Fibroblast of lung (primary cell): ENCODE results near the gene ELAVL1.

Experiments
- EZH2 ChIP-seq: IDR thresholded peaks from 2 replicates; pipeline ENCODE4 v1.5.1; 2012; ENCODE audit warnings: low read length, control low read depth, mild to moderate bottlenecking; ENCODE audit errors: missing control alignments
- TF ChIP-seq, protein P1 (sequence below), 2 donors: IDR thresholded peaks in 1 of 2; conservative IDR thresholded peaks in 1 of 2; 1 replicate in 1 of 2; 2 replicates in 1 of 2; pipeline ENCODE4 v1.5.1; 2011 to 2012; ENCODE audit warnings: low read length in 2 of 2, control low read depth in 1 of 2, inconsistent platforms in 1 of 2, low read depth in 1 of 2, mild to moderate bottlenecking in 1 of 2

DNA sequence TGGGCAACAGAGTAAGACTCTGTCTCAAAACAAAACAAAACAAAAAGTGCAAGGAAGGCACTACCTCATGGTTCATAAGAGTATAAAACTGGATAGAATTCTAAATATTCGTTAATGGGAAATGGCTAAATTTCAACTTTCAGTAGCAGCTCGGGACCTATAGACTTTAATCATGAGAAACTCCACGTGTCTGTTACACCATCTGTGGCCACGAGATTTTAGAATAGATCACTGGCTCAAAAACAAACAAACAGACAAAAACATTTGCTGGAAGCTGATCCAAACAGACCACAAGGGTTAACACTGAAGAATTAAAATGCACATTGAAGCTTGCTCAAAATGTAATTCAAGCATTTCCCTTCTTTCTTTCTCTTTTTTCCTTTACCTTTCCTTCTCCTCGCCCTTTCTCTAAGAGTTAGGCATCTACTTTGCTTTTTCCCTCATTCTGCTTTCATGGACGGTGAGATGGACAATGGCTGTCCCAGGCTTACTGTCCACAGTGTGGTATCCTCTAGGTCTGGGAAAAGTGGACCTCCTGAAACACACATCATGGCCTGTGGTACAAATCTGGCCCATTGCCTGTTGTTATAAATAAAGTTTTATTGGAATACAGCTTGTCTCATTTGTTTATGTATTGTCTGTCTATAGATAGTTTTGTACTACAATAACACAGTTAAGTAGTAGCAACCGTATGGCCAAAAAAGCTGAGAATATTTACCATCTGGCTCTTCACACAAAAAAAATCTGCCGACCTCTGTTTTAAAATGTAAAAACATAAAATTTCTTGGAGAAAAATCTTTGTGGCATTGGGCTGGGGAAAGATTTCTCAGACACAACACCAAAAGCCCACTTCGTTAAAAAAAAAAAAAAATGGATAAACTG lies 10.3 kb downstream of the ELAVL1 start:
- TF ChIP-seq, protein P1, sequence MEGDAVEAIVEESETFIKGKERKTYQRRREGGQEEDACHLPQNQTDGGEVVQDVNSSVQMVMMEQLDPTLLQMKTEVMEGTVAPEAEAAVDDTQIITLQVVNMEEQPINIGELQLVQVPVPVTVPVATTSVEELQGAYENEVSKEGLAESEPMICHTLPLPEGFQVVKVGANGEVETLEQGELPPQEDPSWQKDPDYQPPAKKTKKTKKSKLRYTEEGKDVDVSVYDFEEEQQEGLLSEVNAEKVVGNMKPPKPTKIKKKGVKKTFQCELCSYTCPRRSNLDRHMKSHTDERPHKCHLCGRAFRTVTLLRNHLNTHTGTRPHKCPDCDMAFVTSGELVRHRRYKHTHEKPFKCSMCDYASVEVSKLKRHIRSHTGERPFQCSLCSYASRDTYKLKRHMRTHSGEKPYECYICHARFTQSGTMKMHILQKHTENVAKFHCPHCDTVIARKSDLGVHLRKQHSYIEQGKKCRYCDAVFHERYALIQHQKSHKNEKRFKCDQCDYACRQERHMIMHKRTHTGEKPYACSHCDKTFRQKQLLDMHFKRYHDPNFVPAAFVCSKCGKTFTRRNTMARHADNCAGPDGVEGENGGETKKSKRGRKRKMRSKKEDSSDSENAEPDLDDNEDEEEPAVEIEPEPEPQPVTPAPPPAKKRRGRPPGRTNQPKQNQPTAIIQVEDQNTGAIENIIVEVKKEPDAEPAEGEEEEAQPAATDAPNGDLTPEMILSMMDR (conservative IDR thresholded peaks at IDR 0.05 in 1 of 2, IDR thresholded peaks at IDR 0.05 in 1 of 2; ENCODE audit: low read depth in 1 of 2, low read length in 2 of 2) = no peak
- TF ChIP-seq EZH2 = no peak
